NOMO-1 treated with dmso at 0.1 percent for 144 hours (cell line): ENCODE results near the gene IYD.
"Not testable (repeated sequence)": the region's sequence is repeated elsewhere in the genome, so short reads cannot be mapped to it uniquely, and the experiment has no call there.

Experiments used
- DNase-seq: peaks from one replicate; lab custom pipeline; 2025; ENCODE audit not compliant: unreplicated experiment; lab: John Stamatoyannopoulos, UW

Gene IYD

GRCh38 chr6:150349546-150349945 lies 19.3 kb upstream of the IYD start:
- DNase-seq: peak; percentile 44

GRCh38 chr6:150352321-150353296 lies 16.2 kb upstream of the IYD start:
- DNase-seq: no peak

- no peak for DNase-seq
Observed at GRCh38 chr6:150353445-150353844, 15.4 kb upstream of the IYD start.

GRCh38 chr6:150354754-150355571 lies 13.8 kb upstream of the IYD start:
- DNase-seq: no peak

GRCh38 chr6:150355932-150356331 lies 12.9 kb upstream of the IYD start:
- no peak for DNase-seq

- no peak for DNase-seq
Observed at GRCh38 chr6:150361876-150362275, 6.9 kb upstream of the IYD start.

- DNase-seq: no peak
Observed at GRCh38 chr6:150363733-150364132, 5.1 kb upstream of the IYD start.

- DNase-seq: no peak
Observed at GRCh38 chr6:150366118-150366778, 2.6 kb upstream of the IYD start.

- no peak for DNase-seq
Observed at GRCh38 chr6:150369408-150369807, 596 bp downstream of the IYD start.

- no peak for DNase-seq
Observed at GRCh38 chr6:150370112-150370511, 1.3 kb downstream of the IYD start.

GRCh38 chr6:150371356-150371755 lies 2.5 kb downstream of the IYD start:
- no peak for DNase-seq

GRCh38 chr6:150372051-150372450 lies 3.2 kb downstream of the IYD start:
- no peak for DNase-seq

- no peak for DNase-seq
Observed at GRCh38 chr6:150373260-150373701, 4.5 kb downstream of the IYD start.

- not testable (repeated sequence) for DNase-seq
Observed at GRCh38 chr6:150374346-150374745, 5.5 kb downstream of the IYD start.

GRCh38 chr6:150377211-150377781 lies 8.5 kb downstream of the IYD start:
- DNase-seq: no peak

- no peak for DNase-seq
Observed at GRCh38 chr6:150380256-150380655, 11.4 kb downstream of the IYD start.

GRCh38 chr6:150382171-150382570 lies 13.4 kb downstream of the IYD start:
- no peak for DNase-seq

- no peak for DNase-seq
Observed at GRCh38 chr6:150391414-150391813, 22.6 kb downstream of the IYD start.

GRCh38 chr6:150391890-150392289 lies 23.1 kb downstream of the IYD start:
- no peak for DNase-seq

GRCh38 chr6:150392452-150393220 lies 23.8 kb downstream of the IYD start:
- no peak for DNase-seq
